H1 (cell line): Measurements from ENCODE around the gene ABCA2. TPM values are rescaled to one million over a fixed set of nuclear protein-coding genes. Genes with fewer than 3 reads are reported as not detected.

ENCODE experiments used
- CTCF ChIA-PET: fragments of 300-600 bp; sonication (Branson Sonifier 250); formaldehyde crosslinking; loops from one replicate; lab custom pipeline; 2021; ENCODE audit not compliant: partially characterized antibody; lab: Charles Lee
- POLR2A ChIA-PET: fragments of 300-600 bp; sonication (Branson Sonifier 250); formaldehyde crosslinking; loops from one replicate; lab custom pipeline; 2021; ENCODE audit warnings: inconsistent platforms; ENCODE audit not compliant: partially characterized antibody; lab: Charles Lee
- DNase-seq, 2 experiments: peaks; one replicate each; pipeline versions ENCODE4 v3.0.0 to v3.0.0-alpha.2; 2010 to 2022; ENCODE audit warnings: low spot score in 2 of 2, low read depth in 1 of 2, mixed read lengths in 1 of 2
- FAIRE-seq: peaks from 2 replicates; lab custom pipeline; 2011; peaks lifted over from hg19 to GRCh38; lab: Jason Lieb, UNC
- H2AFZ ChIP-seq: 2 replicates; pipeline ENCODE4 v1.8.1; 2012; ENCODE audit warnings: low read length, inconsistent platforms
- H2AK5ac ChIP-seq: 2 replicates; pipeline ENCODE4 v1.6.1; 2013; ENCODE audit warnings: low read depth, low read length
- H2BK120ac ChIP-seq: replicated peaks from 2 replicates; pipeline ENCODE3; 2013; ENCODE audit warnings: low read depth, low read length, inconsistent platforms
- H2BK12ac ChIP-seq: 2 replicates; pipeline ENCODE4 v1.6.1; 2013; ENCODE audit warnings: low read depth, low read length
- H2BK15ac ChIP-seq: 2 replicates; pipeline ENCODE4 v1.6.1; 2013; ENCODE audit warnings: low read length
- H2BK20ac ChIP-seq: 2 replicates; pipeline ENCODE4 v1.6.1; 2013; ENCODE audit warnings: low read length
- H2BK5ac ChIP-seq: 2 replicates; pipeline ENCODE4 v1.6.1; 2013; ENCODE audit warnings: low read depth, low read length
- H3K14ac ChIP-seq: 2 replicates; pipeline ENCODE4 v1.6.1; 2013; ENCODE audit warnings: inconsistent platforms; ENCODE audit not compliant: insufficient read length
- H3K18ac ChIP-seq: 2 replicates; pipeline ENCODE4 v1.6.1; 2013; ENCODE audit warnings: low read length; ENCODE audit errors: extremely low read depth
- H3K23ac ChIP-seq: 2 replicates; pipeline ENCODE4 v1.6.1; 2013; ENCODE audit warnings: inconsistent platforms; ENCODE audit not compliant: insufficient read length
- H3K23me2 ChIP-seq: 2 replicates; pipeline ENCODE4 v1.6.1; 2013; ENCODE audit warnings: low read depth, low read length
- H3K27ac ChIP-seq: 2 replicates; pipeline ENCODE4 v1.6.1; 2011; ENCODE audit warnings: low read depth, low read length, inconsistent platforms
- H3K27me3 ChIP-seq, 4 experiments: replicated peaks in 1 of 4; 1 replicate in 1 of 4; 2 replicates in 3 of 4; pipeline versions ENCODE4 v1.6.1 to v1.8.1; 2011 to 2013; ENCODE audit warnings: low read length in 3 of 4, mild to moderate bottlenecking in 3 of 4, inconsistent platforms in 2 of 4, mixed read lengths in 2 of 4, moderate library complexity in 1 of 4; ENCODE audit not compliant: control insufficient read depth in 3 of 4, insufficient read depth in 3 of 4; ENCODE audit errors: extremely low read depth in 1 of 4
- H3K36me3 ChIP-seq, 4 experiments: 2 replicates each; pipeline versions ENCODE4 v1.6.1 to v1.8.1; 2011 to 2013; ENCODE audit warnings: mild to moderate bottlenecking in 4 of 4, low read length in 3 of 4, moderate library complexity in 2 of 4, control low read depth in 1 of 4, inconsistent platforms in 1 of 4; ENCODE audit not compliant: insufficient read depth in 4 of 4, control insufficient read depth in 2 of 4
- H3K4ac ChIP-seq: replicated peaks from 2 replicates; pipeline ENCODE3; 2013; ENCODE audit warnings: low read length, low read depth, mixed read lengths, inconsistent platforms; ENCODE audit not compliant: insufficient read length
- H3K4me1 ChIP-seq, 4 experiments: replicated peaks in 1 of 4; 1 replicate in 1 of 4; 2 replicates in 3 of 4; pipeline versions ENCODE4 v1.6.1 to v1.8.1; 2011 to 2013; ENCODE audit warnings: low read length in 3 of 4, inconsistent platforms in 2 of 4, mixed read lengths in 1 of 4; ENCODE audit not compliant: insufficient read depth in 4 of 4, control insufficient read depth in 3 of 4
- H3K4me2 ChIP-seq, 2 experiments: 2 replicates each; pipeline versions ENCODE4 v1.6.1 to v1.8.1; 2011 to 2013; ENCODE audit warnings: low read depth in 2 of 2, low read length in 2 of 2, control low read depth in 1 of 2, inconsistent platforms in 1 of 2, mild to moderate bottlenecking in 1 of 2; ENCODE audit not compliant: insufficient read depth in 1 of 2
- H3K4me3 ChIP-seq, 4 experiments: fragments of 200-600, 300-600 bp in 1 of 4; sonication (generic), shearing (Covaris generic), sonication (Bioruptor Twin) in 1 of 4; 2 replicates each; pipeline versions ENCODE4 v1.5.1 to v1.8.1; 2011 to 2016; ENCODE audit warnings: low read length in 4 of 4, low read depth in 3 of 4, control low read depth in 2 of 4, inconsistent platforms in 2 of 4, mild to moderate bottlenecking in 2 of 4, mixed read lengths in 1 of 4, moderate library complexity in 1 of 4; ENCODE audit not compliant: insufficient read depth in 2 of 4; ENCODE audit errors: extremely low read depth in 1 of 4
- H3K56ac ChIP-seq: replicated peaks from 2 replicates; pipeline ENCODE3; 2013; ENCODE audit warnings: low read depth, mild to moderate bottlenecking, mixed read lengths, low read length, inconsistent platforms; ENCODE audit not compliant: insufficient read length
- H3K79me1 ChIP-seq: 2 replicates; pipeline ENCODE4 v1.6.1; 2013; ENCODE audit warnings: low read depth, low read length, control low read depth
- H3K79me2 ChIP-seq, 2 experiments: 2 replicates each; pipeline versions ENCODE4 v1.6.1 to v1.8.1; 2012 to 2013; ENCODE audit warnings: low read length in 2 of 2, mild to moderate bottlenecking in 2 of 2, inconsistent platforms in 1 of 2; ENCODE audit not compliant: insufficient read depth in 2 of 2, control insufficient read depth in 1 of 2
- H3K9ac ChIP-seq, 4 experiments: replicated peaks in 1 of 4; 1 replicate in 1 of 4; 2 replicates in 3 of 4; pipeline versions ENCODE4 v1.6.1 to v1.8.1; 2011 to 2013; ENCODE audit warnings: low read depth in 3 of 4, low read length in 3 of 4, control low read depth in 2 of 4, mild to moderate bottlenecking in 2 of 4, moderate library complexity in 2 of 4, inconsistent platforms in 1 of 4; ENCODE audit errors: extremely low read depth in 1 of 4
- H3K9me3 ChIP-seq, 2 experiments: 2 replicates each; pipeline versions ENCODE4 v1.6.1 to v1.8.1; 2012 to 2013; ENCODE audit warnings: mild to moderate bottlenecking in 2 of 2, moderate library complexity in 2 of 2, control low read depth in 1 of 2, inconsistent platforms in 1 of 2, low read depth in 1 of 2, low read length in 1 of 2, mixed read lengths in 1 of 2; ENCODE audit not compliant: insufficient read depth in 2 of 2
- H4K20me1 ChIP-seq, 2 experiments: replicated peaks in 1 of 2; 2 replicates each; pipeline versions ENCODE3 to v1.8.1; 2011 to 2013; ENCODE audit warnings: inconsistent platforms in 2 of 2, low read length in 2 of 2, mild to moderate bottlenecking in 1 of 2; ENCODE audit not compliant: insufficient read depth in 2 of 2, control insufficient read depth in 1 of 2
- H4K5ac ChIP-seq: 2 replicates; pipeline ENCODE4 v1.6.1; 2013; ENCODE audit warnings: low read length, low read depth, mixed read lengths, inconsistent platforms; ENCODE audit not compliant: insufficient read length
- H4K8ac ChIP-seq: 2 replicates; pipeline ENCODE4 v1.8.0; 2013; ENCODE audit warnings: mild to moderate bottlenecking, moderate library complexity, low read length, inconsistent platforms; ENCODE audit not compliant: insufficient read depth; ENCODE audit errors: extremely low read depth
- H4K91ac ChIP-seq: replicated peaks from 2 replicates; pipeline ENCODE3; 2013; ENCODE audit warnings: low read length, mixed read lengths, inconsistent platforms; ENCODE audit not compliant: insufficient read length
- BACH1 ChIP-seq: IDR thresholded peaks from 2 replicates; pipeline ENCODE4 v1.6.1; 2012; ENCODE audit warnings: low read length, improper control_type of control experiment
- CEBPB ChIP-seq: IDR thresholded peaks from 2 replicates; pipeline ENCODE4 v1.6.1; 2012; ENCODE audit warnings: low read depth, low read length
- FOSL1 ChIP-seq: IDR thresholded peaks from 2 replicates; pipeline ENCODE4 v1.6.1; 2011; ENCODE audit warnings: mild to moderate bottlenecking, low read depth, low read length, moderate library complexity; ENCODE audit not compliant: insufficient read depth
- GABPA ChIP-seq: IDR thresholded peaks from 2 replicates; pipeline ENCODE4 v1.6.1; 2011; ENCODE audit warnings: mild to moderate bottlenecking, low read length, moderate library complexity, borderline replicate concordance; ENCODE audit not compliant: insufficient read depth
- JUN ChIP-seq: IDR thresholded peaks from 2 replicates; pipeline ENCODE4 v1.6.1; 2011; ENCODE audit warnings: low read depth, mild to moderate bottlenecking, improper control_type of control experiment, low read length
- NRF1 ChIP-seq: IDR thresholded peaks from 2 replicates; pipeline ENCODE4 v1.6.1; 2011; ENCODE audit warnings: mild to moderate bottlenecking, low read depth, low read length, improper control_type of control experiment
- RNF2 ChIP-seq: fragments of 200-900, 300-1000 bp; sonication (generic); IDR thresholded peaks from 2 replicates; pipeline ENCODE4 v1.7.1; 2016; ENCODE audit warnings: borderline replicate concordance, low read depth, mild to moderate bottlenecking, antibody characterized with exemption, low read length; ENCODE audit not compliant: poor library complexity, severe bottlenecking; ENCODE audit errors: missing control alignments
- SUZ12 ChIP-seq: fragments of 200-600 bp; sonication (generic); IDR thresholded peaks from 2 replicates; pipeline ENCODE4 v1.6.1; 2012; ENCODE audit warnings: mild to moderate bottlenecking, inconsistent platforms, low read length, moderate library complexity, mixed read lengths
- TAF1 ChIP-seq: IDR thresholded peaks from 2 replicates; pipeline ENCODE4 v1.6.1; 2011; ENCODE audit warnings: mild to moderate bottlenecking, low read depth, low read length
- TEAD4 ChIP-seq: IDR thresholded peaks from 2 replicates; pipeline ENCODE4 v1.6.1; 2012; ENCODE audit warnings: low read depth, low read length, inconsistent platforms, mixed read lengths
- WGBS, 2 experiments: shearing (Covaris generic) in 1 of 2; methylation state at CpG; one replicate each; pipeline versions ENCODE4 v1.1.6 to v1.1.7; 2013 to 2015; ENCODE audit warnings: low lambda C conversion rate in 2 of 2, mixed read lengths in 2 of 2, inconsistent platforms in 1 of 2, low coverage in 1 of 2, missing lambda C conversion rate in 1 of 2; ENCODE audit not compliant: insufficient replicate concordance in 2 of 2, insufficient coverage in 1 of 2, insufficient read length in 1 of 2; ENCODE audit errors: extremely low coverage in 1 of 2, missing lambda C conversion rate in 1 of 2; 5-methylcytosine and 5-hydroxymethylcytosine counted together
- polyA plus RNA-seq, 7 experiments: library from polyadenylated mRNA; depleted of rRNA in 3 of 7; stranded (reverse) in 5 of 7; unstranded in 2 of 7; fragments of >200 nt in 5 of 7; fragments of 200-250 nt in 2 of 7; gene quantifications; 1 replicate in 5 of 7; 2 replicates in 1 of 7; 4 replicates in 1 of 7; pipeline versions ENCODE4 v1.2.1 to v1.2.3, GENCODE V29; 2011 to 2013; ENCODE audit warnings: missing spikeins in 2 of 7, mixed read lengths in 2 of 7
- total RNA-seq: library from RNA; stranded (reverse); fragmentation: NEBNext Ultra II Directional; extraction: Animal tissue kit (Norgen Biotek cat#: 25700); gene quantifications from 2 replicates; pipeline ENCODE4 v1.2.1, GENCODE V29; 2021
- TF ChIP-seq, protein P1 (sequence below): IDR thresholded peaks from 2 replicates; pipeline ENCODE4 v1.6.1; 2012; ENCODE audit warnings: inconsistent platforms
- TF ChIP-seq, protein P2 (sequence below): IDR thresholded peaks from 2 replicates; pipeline ENCODE4 v1.6.1; 2011; ENCODE audit warnings: low read depth, mild to moderate bottlenecking, low read length; ENCODE audit not compliant: insufficient read depth

The ABCA2 gene
- total and polyA plus RNA-seq, 2 of the 8 experiments (the other 6 are each of a cell fraction or from before 2014, with no cell fraction given): 12.5 to 14.3 TPM

DNA sequence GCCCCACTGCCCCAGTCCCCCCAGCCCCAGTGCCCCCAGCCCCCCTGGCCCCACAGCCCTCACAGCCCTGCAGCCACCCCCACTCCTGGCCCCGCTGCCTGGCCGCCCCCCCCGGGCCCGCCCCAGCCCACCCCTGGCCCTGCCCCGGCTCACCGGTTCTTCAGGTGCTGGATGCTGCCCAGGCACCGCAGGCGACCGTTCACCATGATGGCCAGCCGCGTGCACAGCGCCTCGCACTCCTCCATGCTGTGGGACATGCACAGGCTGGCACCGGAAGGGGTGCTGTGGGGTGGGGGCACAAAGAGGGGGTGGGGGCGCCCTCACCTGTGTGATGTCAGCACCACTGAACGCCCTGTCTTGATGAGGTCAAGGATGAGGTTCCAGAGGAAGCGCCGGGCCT, 18.8 kb downstream of the ABCA2 start:
- Histone ChIP-seq H3K4ac (no peak overlapping the region), H3K56ac (no peak overlapping the region), H3K4me2 (no peak overlapping the region), H3K27me3 (no peaks in the 10 kb centered on the region), H3K4me3 (no peak overlapping the region), H3K9me3 (peaks cover 0 to 10% of the 10 kb centered on the region in 2 experiments; a peak in 1 of 4 replicates), H3K36me3 (no peaks in the 10 kb centered on the region), H3K27ac (no peak overlapping the region), H3K14ac (no peak overlapping the region), H2AK5ac (no peak overlapping the region), H4K8ac (no peak overlapping the region), H2BK15ac (no peak overlapping the region), H4K5ac (no peak overlapping the region), H4K91ac (no peak overlapping the region), H4K20me1 (no peaks in the 10 kb centered on the region), H3K4me1 (peaks cover 0 to 4% (median under 1%) of the 10 kb centered on the region in 4 experiments; a peak in 2 of 7 replicates), H2AFZ (no peak overlapping the region), H3K23ac (no peak overlapping the region), H3K23me2 (no peaks in the 10 kb centered on the region; the same call in 1 of the 2 replicates), H3K9ac (no peak overlapping the region), H3K79me2 (no peaks in the 10 kb centered on the region), H3K79me1 (no peaks in the 10 kb centered on the region), H2BK12ac (no peak overlapping the region), H2BK120ac (no peak overlapping the region), H3K18ac (no peak overlapping the region), H2BK20ac (no peak overlapping the region), H2BK5ac (no peak overlapping the region; the same call in 1 of the 2 replicates)
- FAIRE-seq: no peak
- ChIA-PET POLR2A (no interaction called here), CTCF (interaction anchor here (0.6 to 2.5 kb wide), 4 partner anchors 18 to 344 kb away, joined by 3 to 12 read pairs (median 9); no protein-coding TSS in a partner anchor)
- TF ChIP-seq NRF1: no peak
- TF ChIP-seq, protein P1, sequence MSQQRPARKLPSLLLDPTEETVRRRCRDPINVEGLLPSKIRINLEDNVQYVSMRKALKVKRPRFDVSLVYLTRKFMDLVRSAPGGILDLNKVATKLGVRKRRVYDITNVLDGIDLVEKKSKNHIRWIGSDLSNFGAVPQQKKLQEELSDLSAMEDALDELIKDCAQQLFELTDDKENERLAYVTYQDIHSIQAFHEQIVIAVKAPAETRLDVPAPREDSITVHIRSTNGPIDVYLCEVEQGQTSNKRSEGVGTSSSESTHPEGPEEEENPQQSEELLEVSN: no peak
- TF ChIP-seq BACH1: no peak
- TF ChIP-seq FOSL1: no peak
- TF ChIP-seq, protein P2, sequence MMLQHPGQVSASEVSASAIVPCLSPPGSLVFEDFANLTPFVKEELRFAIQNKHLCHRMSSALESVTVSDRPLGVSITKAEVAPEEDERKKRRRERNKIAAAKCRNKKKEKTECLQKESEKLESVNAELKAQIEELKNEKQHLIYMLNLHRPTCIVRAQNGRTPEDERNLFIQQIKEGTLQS: no peak
- TF ChIP-seq TAF1: no peak
- no peak for TF ChIP-seq RNF2
- no peak for TF ChIP-seq GABPA
- TF ChIP-seq TEAD4: no peak
- TF ChIP-seq JUN: no peak
- TF ChIP-seq SUZ12: no peak
- no peak for TF ChIP-seq CEBPB
- no peak for DNase-seq
- 86% methylated on average over 4 of the region's 18 CpGs; no CpG with 5 or more reads in 1 of the 2 experiments for WGBS, 2 experiments
